ENCODE measurements around the gene CAMSAP3. TPM values are rescaled to one million over a fixed set of nuclear protein-coding genes. Genes with fewer than 3 reads are reported as not detected.
"Not testable (repeated sequence)": the region's sequence is repeated elsewhere in the genome, so short reads cannot be mapped to it uniquely, and the experiment has no call there.

Gene CAMSAP3
- polyA plus RNA-seq, 1 donor from 2014 or later = 0.44 TPM

GRCh38 chr19:7641290-7642276 is 45.9 kb downstream of the CAMSAP3 start:
- H3K27ac Mint-ChIP-seq = no peak overlapping the region
- peak overlapping the region in 1 of 4 donors; percentile 45 for H3K4me3 Mint-ChIP-seq
- peaks cover 0 to 14% (median 12%) of the 10 kb centered on the region in 3 donors for H3K4me1 Mint-ChIP-seq
- H3K27me3 Mint-ChIP-seq = no peaks in the 10 kb centered on the region
- H3K9me3 Mint-ChIP-seq = peaks cover 0 to 2% (median 0%) of the 10 kb centered on the region in 3 donors
- peaks cover 1% of the 10 kb centered on the region for H3K36me3 Mint-ChIP-seq

GRCh38 chr19:7642295-7643030 is 46.8 kb downstream of the CAMSAP3 start:
- Mint-ChIP-seq H3K4me1 (peaks cover 0 to 12% (median 10%) of the 10 kb centered on the region in 3 donors), H3K9me3 (peaks cover 0 to 2% (median 0%) of the 10 kb centered on the region in 3 donors), H3K36me3 (peaks cover 1% of the 10 kb centered on the region), H3K27ac (no peak overlapping the region), H3K4me3 (no peak overlapping the region), H3K27me3 (no peaks in the 10 kb centered on the region)

DNA sequence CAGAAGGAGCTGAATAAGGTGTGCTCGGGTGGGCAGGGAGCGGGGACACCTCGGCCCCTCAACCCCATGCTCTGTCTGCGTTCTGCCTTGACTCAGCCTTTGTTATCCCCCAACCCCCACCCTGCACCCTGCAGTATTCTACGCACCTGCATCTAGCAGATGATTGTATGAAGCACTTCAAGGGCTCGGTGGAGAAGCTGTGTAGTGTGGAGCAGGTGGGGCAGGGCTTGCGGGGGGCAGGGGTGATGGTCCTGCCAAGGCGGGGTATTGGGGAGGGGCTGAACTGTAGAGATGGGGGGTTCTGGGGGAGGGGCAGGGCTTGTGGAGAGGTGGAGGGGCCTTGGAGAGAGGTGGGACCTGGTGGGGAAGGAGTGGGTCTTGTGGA is 47.4 kb downstream of the CAMSAP3 start:
- H3K27ac Mint-ChIP-seq = no peak overlapping the region
- no peaks in the 10 kb centered on the region for H3K27me3 Mint-ChIP-seq
- peaks cover 0 to 2% (median 0%) of the 10 kb centered on the region in 3 donors for H3K9me3 Mint-ChIP-seq
- H3K4me3 Mint-ChIP-seq = no peak overlapping the region
- H3K4me1 Mint-ChIP-seq = peaks cover 0 to 10% (median 10%) of the 10 kb centered on the region in 3 donors
- peaks cover 1% of the 10 kb centered on the region for H3K36me3 Mint-ChIP-seq

GRCh38 chr19:7643629-7644549 is 48.2 kb downstream of the CAMSAP3 start:
- not testable (repeated sequence) for H3K27me3 Mint-ChIP-seq, H3K9me3 Mint-ChIP-seq, H3K27ac Mint-ChIP-seq, H3K36me3 Mint-ChIP-seq, H3K4me3 Mint-ChIP-seq, H3K4me1 Mint-ChIP-seq

GRCh38 chr19:7644550-7644877 is 48.9 kb downstream of the CAMSAP3 start:
- no peak overlapping the region for H3K4me3 Mint-ChIP-seq
- peaks cover 0 to 2% (median 0%) of the 10 kb centered on the region in 3 donors for H3K9me3 Mint-ChIP-seq
- no peak overlapping the region for H3K27ac Mint-ChIP-seq
- no peaks in the 10 kb centered on the region for H3K27me3 Mint-ChIP-seq
- H3K4me1 Mint-ChIP-seq = peaks cover 0 to 10% (median 6%) of the 10 kb centered on the region in 3 donors
- peaks cover 1% of the 10 kb centered on the region for H3K36me3 Mint-ChIP-seq

DNA sequence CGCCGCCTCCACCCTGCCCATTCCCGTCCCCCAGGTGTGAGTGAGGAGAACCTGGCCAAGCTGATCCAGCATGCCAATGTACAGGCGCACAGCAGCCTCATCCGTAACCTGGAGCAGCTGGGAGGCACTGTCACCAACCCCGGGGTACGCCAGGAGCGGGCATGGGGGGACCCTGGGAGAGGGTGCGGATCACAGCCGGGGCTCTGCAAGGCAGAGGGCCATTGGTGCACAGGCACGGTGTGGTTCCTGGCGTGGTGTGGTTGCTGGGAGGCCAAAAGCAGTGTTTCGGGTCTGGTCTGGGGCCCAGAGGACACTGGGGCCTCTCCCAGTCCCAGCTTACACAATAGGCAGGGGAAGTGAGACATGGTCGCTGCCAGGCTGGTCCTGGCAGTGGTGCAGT is 49.5 kb downstream of the CAMSAP3 start:
- Mint-ChIP-seq H3K27ac (no peak overlapping the region), H3K9me3 (no peaks in the 10 kb centered on the region), H3K4me3 (no peak overlapping the region), H3K27me3 (no peaks in the 10 kb centered on the region), H3K36me3 (peaks cover 1% of the 10 kb centered on the region), H3K4me1 (peaks cover 0 to 4% (median 0%) of the 10 kb centered on the region in 3 donors)

DNA sequence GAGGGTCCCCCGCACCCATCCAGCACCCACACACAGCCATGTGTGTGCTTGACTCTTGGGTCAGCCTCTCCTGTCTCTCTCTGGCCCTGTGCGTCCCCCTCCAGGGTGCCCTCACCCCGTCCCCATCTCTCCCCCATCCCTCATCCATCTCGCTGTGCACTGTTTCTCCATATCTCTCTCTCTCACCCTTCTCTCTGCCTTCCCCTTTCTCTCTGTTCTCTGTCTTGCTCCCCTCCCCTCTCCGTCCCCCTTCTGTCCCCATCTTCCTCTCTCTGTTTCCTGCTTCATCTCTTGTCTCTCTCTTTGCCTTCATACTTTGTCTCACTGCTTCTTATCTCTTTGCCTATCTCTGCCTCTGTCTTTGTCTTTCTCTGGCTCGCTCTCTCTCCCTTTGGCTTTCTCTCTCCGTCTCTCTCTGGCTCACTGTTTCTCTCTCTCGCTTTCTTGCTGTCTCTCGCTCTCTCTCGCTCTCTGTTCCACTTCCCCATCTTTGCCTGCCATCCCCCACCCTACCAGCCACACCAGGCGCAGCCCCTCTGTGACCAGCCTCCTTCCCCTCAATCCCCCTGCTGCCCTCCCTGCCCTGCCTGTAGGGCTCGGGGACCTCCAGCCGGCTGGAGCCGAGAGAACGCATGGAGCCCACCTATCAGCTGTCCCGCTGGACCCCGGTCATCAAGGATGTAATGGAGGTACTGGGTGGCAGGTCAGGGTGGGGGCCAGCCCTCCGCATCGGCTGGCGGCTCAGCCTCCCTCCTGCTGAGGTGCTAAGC is 50.2 kb downstream of the CAMSAP3 start:
- H3K36me3 Mint-ChIP-seq = no peaks in the 10 kb centered on the region
- no peak overlapping the region for H3K27ac Mint-ChIP-seq
- no peaks in the 10 kb centered on the region for H3K9me3 Mint-ChIP-seq
- H3K4me1 Mint-ChIP-seq = peaks cover 0 to 1% (median 0%) of the 10 kb centered on the region in 3 donors
- H3K4me3 Mint-ChIP-seq = no peak overlapping the region
- no peaks in the 10 kb centered on the region for H3K27me3 Mint-ChIP-seq

- Mint-ChIP-seq H3K36me3 (no peaks in the 10 kb centered on the region), H3K27ac (no peak overlapping the region), H3K4me3 (no peak overlapping the region), H3K4me1 (peaks cover 0 to 1% (median 0%) of the 10 kb centered on the region in 3 donors), H3K27me3 (no peaks in the 10 kb centered on the region), H3K9me3 (no peaks in the 10 kb centered on the region)
Measured at GRCh38 chr19:7646426-7646700, 50.7 kb downstream of the CAMSAP3 start.

GRCh38 chr19:7647156-7647555 is 51.5 kb downstream of the CAMSAP3 start:
- Mint-ChIP-seq H3K27me3 (peaks cover 3% of the 10 kb centered on the region), H3K4me3 (no peak overlapping the region), H3K4me1 (peaks cover 3 to 4% (median 3%) of the 10 kb centered on the region in 3 donors), H3K9me3 (no peaks in the 10 kb centered on the region), H3K27ac (no peak overlapping the region), H3K36me3 (no peaks in the 10 kb centered on the region)

- Mint-ChIP-seq H3K9me3 (no peaks in the 10 kb centered on the region), H3K4me3 (peak overlapping the region in 1 of 4 donors; percentile 9), H3K27me3 (peaks cover 3% of the 10 kb centered on the region), H3K36me3 (no peaks in the 10 kb centered on the region), H3K27ac (peak overlapping the region in 1 of 3 donors; percentile 45), H3K4me1 (peaks cover 5 to 8% (median 7%) of the 10 kb centered on the region in 3 donors)
Measured at GRCh38 chr19:7648265-7649014, 52.8 kb downstream of the CAMSAP3 start.

DNA sequence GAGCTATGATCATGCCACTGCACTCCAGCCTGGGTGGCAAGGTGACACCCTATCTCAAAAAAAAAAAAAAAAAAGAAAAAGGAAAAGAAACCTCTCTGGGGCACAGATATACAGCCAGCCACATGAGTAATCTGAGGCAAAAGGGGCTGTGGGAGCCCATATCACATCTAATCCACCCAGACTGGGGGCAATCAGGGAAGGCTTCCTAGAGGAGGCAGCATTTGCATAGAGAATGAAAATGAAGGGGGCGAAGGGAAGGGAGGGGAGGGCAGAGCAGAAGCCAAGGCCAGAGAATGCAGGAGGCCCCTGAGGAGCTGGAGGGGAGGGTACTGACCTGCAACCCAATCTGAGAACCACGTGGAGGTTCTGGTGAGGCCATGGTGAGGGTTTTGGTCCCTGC is 54.5 kb downstream of the CAMSAP3 start:
- Mint-ChIP-seq H3K27ac (peak overlapping the region in 1 of 3 donors; percentile 59), H3K4me1 (peaks cover 5 to 8% (median 7%) of the 10 kb centered on the region in 3 donors), H3K4me3 (peak overlapping the region in 1 of 4 donors; percentile 58)

GRCh38 chr19:7652061-7652641 is 56.5 kb downstream of the CAMSAP3 start:
- Mint-ChIP-seq H3K36me3 (no peaks in the 10 kb centered on the region), H3K4me1 (peaks cover 5 to 8% (median 7%) of the 10 kb centered on the region in 3 donors), H3K9me3 (no peaks in the 10 kb centered on the region), H3K4me3 (peak overlapping the region; percentile 64 to 92 (median 79)), H3K27ac (peak overlapping the region; percentile 46 to 67 (median 64)), H3K27me3 (peaks cover 3% of the 10 kb centered on the region)

More for the DNA sequence above, 54.5 kb downstream of the CAMSAP3 start:
- H3K9me3 Mint-ChIP-seq = no peaks in the 10 kb centered on the region
- peaks cover 3% of the 10 kb centered on the region for H3K27me3 Mint-ChIP-seq
- H3K36me3 Mint-ChIP-seq = no peaks in the 10 kb centered on the region

- H3K27me3 Mint-ChIP-seq = peaks cover 3% of the 10 kb centered on the region
- no peak overlapping the region for H3K4me3 Mint-ChIP-seq
Measured at GRCh38 chr19:7654401-7654800, 58.7 kb downstream of the CAMSAP3 start.

More at GRCh38 chr19:7654401-7654800, 58.7 kb downstream of the CAMSAP3 start:
- H3K27ac Mint-ChIP-seq = peak overlapping the region in 1 of 3 donors; percentile 16
- no peaks in the 10 kb centered on the region for H3K9me3 Mint-ChIP-seq
- H3K36me3 Mint-ChIP-seq = no peaks in the 10 kb centered on the region
- H3K4me1 Mint-ChIP-seq = peaks cover 10 to 16% (median 11%) of the 10 kb centered on the region in 3 donors
